Activated CD4-positive, alpha-beta T cell treated with anti-CD3 and anti-CD28 coated beads for 1 hour (primary cell): ENCODE data around the gene CCDC190.
"Not testable (repeated sequence)": the region's sequence is repeated elsewhere in the genome, so short reads cannot be mapped to it uniquely, and the experiment has no call there.

ENCODE experiments used
- DNase-seq: peaks from one replicate; pipeline ENCODE4 v3.0.0-alpha.2; 2020

Gene CCDC190

DNA sequence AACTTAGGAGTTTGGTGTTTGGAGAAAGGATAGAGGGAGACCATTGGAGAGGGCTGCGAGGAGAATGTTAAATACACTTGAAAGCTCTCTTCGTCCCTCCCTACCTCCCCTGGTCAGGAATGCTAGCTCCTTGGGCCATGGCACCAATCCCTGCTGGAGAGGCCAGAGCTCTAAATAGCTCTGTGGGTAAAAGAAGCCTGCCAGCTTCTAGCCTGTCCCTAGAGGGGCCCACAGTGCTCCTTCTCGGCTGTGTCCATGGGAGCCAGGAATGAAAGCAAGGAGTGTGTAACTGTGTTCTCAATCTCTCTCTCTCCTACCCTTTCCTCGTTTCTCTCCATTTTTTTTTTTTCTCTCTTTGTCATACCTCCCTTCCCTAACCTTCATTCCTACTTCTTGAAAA is at the start of gene CCDC190:
Gene CCDC190, minus strand, starts transcription at position 75 of the 400 bp plus-strand sequence. CDS start 1,529 bp downstream, outside the sequence.
- no peak for DNase-seq

GRCh38 chr1:162910161-162910560 is 49.2 kb upstream of the CCDC190 start:
- no peak for DNase-seq

DNA sequence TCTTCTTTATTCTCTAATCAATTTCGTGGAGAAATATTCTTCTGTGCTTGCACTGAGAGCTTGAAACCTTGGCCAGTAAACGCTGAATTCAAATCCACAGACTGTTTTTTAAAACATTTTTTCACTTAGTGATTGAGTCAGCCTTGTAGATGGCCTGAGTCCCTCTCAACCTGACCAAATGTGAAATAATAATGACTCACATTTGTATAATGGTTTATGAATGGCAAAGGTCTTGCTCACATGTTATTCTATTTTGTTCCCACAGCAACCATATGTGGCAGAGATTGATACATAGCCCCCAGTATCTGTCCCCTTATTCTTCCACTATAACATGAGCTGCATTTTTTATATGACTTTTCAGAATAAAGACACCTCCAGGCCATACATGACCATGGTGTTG is 47.8 kb upstream of the CCDC190 start:
- no peak for DNase-seq

GRCh38 chr1:162908236-162908635 is 47.3 kb upstream of the CCDC190 start:
- DNase-seq = no peak

GRCh38 chr1:162906485-162906884 is 45.5 kb upstream of the CCDC190 start:
- DNase-seq = no peak

GRCh38 chr1:162905174-162906158 is 44.5 kb upstream of the CCDC190 start:
- no peak for DNase-seq

GRCh38 chr1:162904579-162904978 is 43.6 kb upstream of the CCDC190 start:
- DNase-seq = no peak

GRCh38 chr1:162904023-162904422 is 43.0 kb upstream of the CCDC190 start:
- no peak for DNase-seq

DNA sequence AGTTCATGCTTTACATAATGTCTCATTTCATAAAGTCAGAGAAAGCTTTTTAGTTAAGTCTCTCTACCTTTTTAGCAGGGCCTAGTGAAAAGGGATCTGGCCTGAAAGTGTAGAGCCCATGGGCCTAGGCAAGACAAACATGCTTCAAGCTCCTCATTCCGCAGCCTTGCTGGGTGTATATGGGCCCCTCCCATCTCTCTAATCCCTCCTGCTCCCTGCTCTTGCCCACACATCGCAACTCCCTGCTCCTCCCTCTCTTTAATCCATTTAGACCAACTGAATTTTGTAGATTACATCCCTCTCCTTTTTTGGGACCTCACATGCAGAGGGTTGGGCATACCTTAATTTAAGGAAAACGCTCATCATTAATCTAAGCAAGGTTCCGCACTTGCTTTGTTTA is 42.3 kb upstream of the CCDC190 start:
- DNase-seq = no peak

DNA sequence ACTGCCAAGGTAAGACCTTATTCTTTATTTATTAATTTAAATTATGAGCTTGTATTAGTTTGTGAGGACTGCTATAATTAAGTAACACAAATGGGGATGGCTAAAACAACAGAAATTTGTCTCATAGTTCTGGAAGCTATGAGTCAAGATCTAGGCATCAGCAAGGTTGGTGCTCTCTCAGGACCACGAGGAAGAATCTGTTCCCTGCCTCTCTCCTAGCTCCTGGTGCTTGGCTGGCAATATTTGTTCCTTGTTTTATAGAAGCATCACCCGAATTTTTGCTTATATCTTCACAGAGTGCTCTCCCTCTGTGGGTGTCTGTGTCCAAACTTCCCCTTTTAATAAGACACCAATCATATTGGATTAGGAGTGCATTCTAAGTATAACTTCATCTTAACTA is 41.4 kb upstream of the CCDC190 start:
- no peak for DNase-seq

DNA sequence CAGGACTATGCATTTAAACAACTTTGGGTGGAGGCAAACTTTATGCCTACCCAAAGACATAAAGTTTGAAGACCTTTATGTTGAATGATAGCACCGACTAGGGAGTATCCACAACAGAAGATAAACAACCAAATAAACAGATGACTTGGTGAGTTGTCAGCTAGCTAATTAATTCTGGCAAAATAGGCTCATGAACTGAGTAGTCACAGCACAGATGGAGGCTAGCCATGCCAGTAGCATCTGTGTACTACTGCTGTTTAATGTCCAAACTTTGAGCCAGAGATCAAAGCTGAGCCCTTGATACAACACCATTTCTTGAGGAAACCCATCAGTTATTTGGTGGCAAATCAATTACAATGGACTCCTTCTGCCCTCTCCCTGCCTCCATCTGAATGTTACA is 40.3 kb upstream of the CCDC190 start:
- DNase-seq = no peak

GRCh38 chr1:162899422-162900146 is 38.6 kb upstream of the CCDC190 start:
- no peak for DNase-seq

DNA sequence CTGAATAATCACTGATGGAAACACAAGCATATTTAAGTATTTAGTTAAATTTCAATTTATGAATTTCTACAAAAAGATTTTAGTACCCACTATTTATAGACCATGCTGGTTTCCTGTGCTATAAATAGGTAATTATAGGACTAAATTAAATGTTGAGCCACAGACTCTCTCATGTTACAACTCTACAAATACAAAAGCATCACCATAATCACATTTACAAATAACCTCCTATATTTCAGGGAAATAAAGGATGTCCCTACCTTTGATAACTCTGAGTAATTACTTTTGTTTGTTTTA is 32.6 kb upstream of the CCDC190 start:
- no peak for DNase-seq

GRCh38 chr1:162892906-162893611 is 32.1 kb upstream of the CCDC190 start:
- no peak for DNase-seq

GRCh38 chr1:162889989-162890388 is 29.0 kb upstream of the CCDC190 start:
- no peak for DNase-seq

DNA sequence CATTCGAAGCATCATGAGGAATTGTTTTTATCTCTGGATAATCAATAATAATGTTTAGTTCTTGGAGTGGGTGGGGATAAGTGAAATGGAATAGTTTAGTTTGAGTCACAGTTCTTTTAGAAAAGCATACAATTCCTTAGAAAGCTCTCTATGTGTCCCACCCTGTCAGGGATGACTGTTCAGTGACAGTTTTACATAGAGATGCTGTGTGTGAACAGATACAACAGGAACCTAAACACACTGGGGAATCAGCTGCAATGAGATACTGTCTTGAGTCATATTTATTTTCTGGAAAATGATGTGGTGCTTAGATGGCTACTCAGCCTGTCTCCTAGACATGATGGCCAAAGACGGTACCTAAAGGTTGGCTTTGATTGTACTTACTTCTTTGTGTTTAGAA is 25.7 kb upstream of the CCDC190 start:
- DNase-seq = no peak

DNA sequence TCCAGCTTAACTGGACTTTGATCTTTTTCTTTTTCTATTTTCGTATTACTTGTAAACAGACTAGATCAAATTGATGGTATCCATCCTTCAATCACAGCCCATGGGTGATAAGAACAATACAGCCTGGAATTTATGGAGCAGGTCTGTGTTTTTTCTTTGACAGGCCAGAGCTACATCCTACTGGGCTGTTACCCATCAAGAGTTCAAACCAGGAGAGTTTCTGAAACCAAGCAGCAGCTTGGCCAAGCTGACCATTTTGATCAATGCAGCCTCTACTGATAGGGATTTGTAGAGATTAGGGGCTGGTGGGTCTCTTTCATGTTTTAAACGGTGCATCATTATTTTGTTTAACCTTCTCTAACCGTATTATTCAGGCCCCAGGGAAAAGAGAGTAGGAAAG is 24.3 kb upstream of the CCDC190 start:
- no peak for DNase-seq

GRCh38 chr1:162884831-162885230 is 23.9 kb upstream of the CCDC190 start:
- DNase-seq = no peak

- no peak for DNase-seq
Observed at GRCh38 chr1:162882248-162882674, 21.3 kb upstream of the CCDC190 start.

DNA sequence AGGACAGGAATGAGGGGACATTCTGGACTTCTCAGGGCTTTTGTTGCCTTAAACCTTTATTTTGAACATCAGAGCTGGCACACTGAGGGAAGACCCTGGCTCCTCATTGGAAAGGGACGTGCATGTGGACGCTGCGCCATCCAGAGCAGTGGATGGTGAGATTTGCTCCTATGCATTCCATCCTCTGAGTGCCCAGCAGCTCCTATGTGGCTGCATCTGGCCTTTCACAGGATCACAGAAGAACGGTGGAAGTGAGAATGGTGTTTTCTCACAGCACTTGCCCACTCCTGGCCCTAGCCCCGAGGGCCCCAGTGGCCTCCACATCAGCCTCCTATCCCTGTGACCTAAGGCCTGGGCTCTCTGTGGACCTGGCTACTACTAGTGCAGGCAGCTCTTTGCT is 20.6 kb upstream of the CCDC190 start:
- no peak for DNase-seq

GRCh38 chr1:162880617-162881016 is 19.6 kb upstream of the CCDC190 start:
- not testable (repeated sequence) for DNase-seq

DNA sequence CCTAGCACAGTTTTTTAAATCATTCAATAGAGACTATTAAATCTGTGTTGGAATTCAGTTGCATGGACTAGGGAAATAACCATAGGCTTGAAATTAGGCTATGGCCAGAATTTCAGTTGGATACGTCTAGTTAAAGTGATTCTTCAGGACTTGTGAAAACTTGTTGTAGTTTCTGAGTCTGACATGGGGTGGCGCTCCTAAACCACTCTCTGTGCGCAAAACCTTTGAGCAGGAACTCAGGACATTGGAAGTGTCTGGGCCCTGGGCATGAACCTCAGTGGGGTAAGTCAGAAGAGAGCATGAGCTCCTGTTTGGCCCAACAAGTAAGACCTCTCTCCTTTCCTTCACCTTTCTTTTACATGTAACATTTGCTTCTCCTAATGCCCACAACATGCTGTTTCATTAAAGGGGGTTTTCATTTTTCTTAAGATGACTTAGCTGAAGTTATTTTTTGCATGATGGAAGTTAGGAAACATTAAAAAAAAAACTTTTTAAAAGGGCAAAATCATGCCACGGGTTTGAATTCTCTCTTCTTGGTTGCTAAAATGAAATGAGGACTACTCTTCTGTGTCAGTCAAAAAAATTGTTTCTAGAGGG is 17.1 kb upstream of the CCDC190 start:
- no peak for DNase-seq

GRCh38 chr1:162877412-162877811 is 16.4 kb upstream of the CCDC190 start:
- no peak for DNase-seq
